ENCODE measurements around the gene ADGRL1. TPM values are rescaled to one million over a fixed set of nuclear protein-coding genes. Genes with fewer than 3 reads are reported as not detected.
A peak's percentile ranks its signal among the peaks of the same experiment; 100 is the strongest.

ADGRL1 gene
- polyA plus RNA-seq, 1 experiment: 4.0 TPM

- CTCF ChIA-PET: interaction anchor here (1.1 to 2.7 kb wide), 7 partner anchors 8 to 53 kb away, joined by 3 to 7 read pairs (median 5); partner anchors contain the start of gene ASF1B
- no peak for DNase-seq (ENCODE audit: low read depth)
- no peaks in the 10 kb centered on the region for H3K27me3 ChIP-seq (ENCODE audit: control insufficient read depth, insufficient read depth, low read length)
- POLR2A ChIA-PET: interaction anchor here (0.6 kb wide), 1 partner anchor 1147 kb away, joined by 3 read pairs; no protein-coding TSS in a partner anchor
- no peak overlapping the region for H3K4me3 ChIP-seq (ENCODE audit: low read depth, low read length)
- no peaks in the 10 kb centered on the region for H3K36me3 ChIP-seq (ENCODE audit: control insufficient read depth, insufficient read depth, low read length)
- TF ChIP-seq CTCF (IDR thresholded peaks at IDR 0.05; ENCODE audit: insufficient read depth, low read depth, low read length): peak; percentile 8; the same call in 1 of the 2 replicates
Measured at GRCh38 chr19:14113762-14114414, 92.1 kb downstream of the ADGRL1 start.

GRCh38 chr19:14112809-14113385, 93.1 kb downstream of the ADGRL1 start:
- ChIA-PET POLR2A (no interaction called here), CTCF (interaction anchor here (1.2 to 2.2 kb wide), 5 partner anchors 9 to 40 kb away, joined by 3 to 7 read pairs (median 4); partner anchors contain the start of genes ASF1B and MISP3)
- no peak for TF ChIP-seq CTCF (IDR thresholded peaks at IDR 0.05; ENCODE audit: insufficient read depth, low read depth, low read length)

GRCh38 chr19:14112051-14112808, 93.7 kb downstream of the ADGRL1 start:
- DNase-seq (ENCODE audit: low read depth): no peak
- H3K4me3 ChIP-seq (ENCODE audit: low read depth, low read length): no peak overlapping the region
- TF ChIP-seq CTCF (IDR thresholded peaks at IDR 0.05; ENCODE audit: insufficient read depth, low read depth, low read length): no peak
- ChIA-PET CTCF (interaction anchor here (1.2 to 1.5 kb wide), 3 partner anchors 9 to 40 kb away, joined by 3 to 4 read pairs (median 4); partner anchors contain the start of genes ASF1B and MISP3), POLR2A (interaction anchor here (0.6 kb wide), 1 partner anchor 385 kb away, joined by 6 read pairs; no protein-coding TSS in a partner anchor)
- no peaks in the 10 kb centered on the region for H3K27me3 ChIP-seq (ENCODE audit: control insufficient read depth, insufficient read depth, low read length)
- no peaks in the 10 kb centered on the region for H3K36me3 ChIP-seq (ENCODE audit: control insufficient read depth, insufficient read depth, low read length)

More at GRCh38 chr19:14112809-14113385, 93.1 kb downstream of the ADGRL1 start:
- Histone ChIP-seq H3K27me3 (ENCODE audit: control insufficient read depth, insufficient read depth, low read length) (no peaks in the 10 kb centered on the region), H3K4me3 (ENCODE audit: low read depth, low read length) (no peak overlapping the region), H3K36me3 (ENCODE audit: control insufficient read depth, insufficient read depth, low read length) (no peaks in the 10 kb centered on the region)
- DNase-seq (ENCODE audit: low read depth): no peak

- no peak for TF ChIP-seq CTCF (IDR thresholded peaks at IDR 0.05; ENCODE audit: insufficient read depth, low read depth, low read length)
- Histone ChIP-seq H3K4me3 (ENCODE audit: low read depth, low read length) (no peak overlapping the region), H3K27me3 (ENCODE audit: control insufficient read depth, insufficient read depth, low read length) (no peaks in the 10 kb centered on the region), H3K36me3 (ENCODE audit: control insufficient read depth, insufficient read depth, low read length) (0 out of 2 replicates have a peak, but pooled peaks cover 1% of the 10 kb centered on the region)
- POLR2A ChIA-PET: interaction anchor here (0.6 kb wide), 1 partner anchor 384 kb away, joined by 6 read pairs; no protein-coding TSS in a partner anchor
- no peak for DNase-seq (ENCODE audit: low read depth)
- CTCF ChIA-PET: interaction anchor here (1.0 to 1.3 kb wide), 3 partner anchors 8 to 25 kb away, joined by 3 to 4 read pairs (median 3); partner anchors contain the start of gene ASF1B
Measured at GRCh38 chr19:14111486-14111885, 94.5 kb downstream of the ADGRL1 start.
